ENCODE data around the gene MEF2B. TPM values are rescaled to one million over a fixed set of nuclear protein-coding genes. Genes with fewer than 3 reads are reported as not detected.
"Not testable (repeated sequence)": the region's sequence is repeated elsewhere in the genome, so short reads cannot be mapped to it uniquely, and the experiment has no call there.

The MEF2B gene
- polyA plus RNA-seq, 3 donors, result 0.22 to 1.00 (median 0.23) TPM

DNA sequence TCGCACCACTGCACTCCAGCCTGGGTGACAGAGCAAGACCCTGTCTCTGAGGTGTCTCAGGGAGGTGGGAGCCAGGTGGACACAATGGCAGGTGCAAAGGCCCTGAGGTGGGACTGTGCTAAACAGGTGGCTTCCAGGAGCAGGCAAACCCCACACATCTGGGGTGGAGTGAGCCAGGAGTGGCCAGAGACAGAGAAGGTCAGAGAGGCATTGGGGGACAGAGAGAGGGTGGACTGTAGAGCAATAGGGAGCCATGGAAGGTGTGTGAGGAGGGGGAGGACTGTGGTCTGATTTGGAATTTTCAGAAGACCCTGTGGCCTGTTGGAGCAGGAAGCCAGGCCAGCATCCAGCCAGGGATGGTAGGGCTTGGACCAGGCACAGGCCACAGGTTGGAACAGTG is 4.7 kb downstream of the MEF2B start:
- H3K27ac ChIP-seq (ENCODE audit: low read depth, low read length), result no peak overlapping the region
- WGBS, 3 donors, result 96 to 100% (median 100%) methylated on average over 1 of the region's 1 CpG

DNA sequence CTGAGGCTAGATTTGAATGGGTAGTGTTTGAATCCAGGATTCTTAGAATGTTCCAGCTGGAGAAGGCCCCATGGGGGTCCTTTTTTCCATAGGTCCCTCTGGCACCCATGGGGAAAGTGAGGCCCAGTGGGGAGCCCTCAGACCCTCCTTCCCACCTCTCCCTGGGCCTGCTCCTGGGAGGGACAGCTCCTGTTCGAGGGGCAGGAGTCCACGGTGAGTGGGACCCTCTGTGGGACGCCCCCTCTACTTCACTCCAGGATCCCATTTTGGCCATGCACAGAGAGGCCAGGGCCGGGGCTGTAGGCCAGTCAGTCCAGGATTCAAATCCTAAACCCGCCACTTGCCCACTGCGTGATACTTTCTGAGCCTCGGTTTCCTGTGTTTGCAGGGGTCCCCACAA is 7.6 kb downstream of the MEF2B start:
- WGBS, 3 donors, result 90 to 94% (median 93%) methylated on average over 7 of the region's 7 CpGs
- no peak overlapping the region for H3K27ac ChIP-seq (ENCODE audit: low read depth, low read length)

DNA sequence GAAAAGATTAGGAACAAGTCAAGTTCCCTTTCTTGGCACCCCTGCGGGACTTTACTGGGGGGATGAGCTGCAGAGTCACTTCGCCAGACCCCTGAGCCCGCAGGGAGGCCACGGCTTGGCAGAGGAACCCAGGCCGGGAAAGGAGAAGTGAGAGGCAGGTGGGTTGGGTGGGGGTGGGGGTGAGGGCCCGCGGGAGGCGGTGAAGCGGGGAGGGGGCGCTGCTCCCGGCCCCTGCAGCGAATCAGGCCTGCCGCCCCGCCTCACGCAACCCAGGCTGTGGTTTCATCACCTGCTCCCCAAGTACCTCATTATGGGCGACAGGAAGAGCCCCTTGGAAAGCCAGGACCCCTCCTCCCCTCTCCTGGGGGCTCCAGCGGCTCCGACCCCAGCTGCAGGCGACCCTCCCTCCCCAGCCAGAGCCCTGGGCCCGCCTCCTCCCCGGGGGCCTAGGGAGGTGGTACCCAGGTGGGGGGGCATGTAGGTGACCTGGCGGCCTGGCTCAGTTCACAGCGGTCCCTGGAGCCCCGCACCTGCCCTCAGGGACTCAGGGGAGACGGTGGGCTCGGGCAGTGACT is 9.5 kb downstream of the MEF2B start:
- 54 to 57% (median 57%) methylated on average over 22 to 26 of the region's 26 CpGs for WGBS, 3 donors

DNA sequence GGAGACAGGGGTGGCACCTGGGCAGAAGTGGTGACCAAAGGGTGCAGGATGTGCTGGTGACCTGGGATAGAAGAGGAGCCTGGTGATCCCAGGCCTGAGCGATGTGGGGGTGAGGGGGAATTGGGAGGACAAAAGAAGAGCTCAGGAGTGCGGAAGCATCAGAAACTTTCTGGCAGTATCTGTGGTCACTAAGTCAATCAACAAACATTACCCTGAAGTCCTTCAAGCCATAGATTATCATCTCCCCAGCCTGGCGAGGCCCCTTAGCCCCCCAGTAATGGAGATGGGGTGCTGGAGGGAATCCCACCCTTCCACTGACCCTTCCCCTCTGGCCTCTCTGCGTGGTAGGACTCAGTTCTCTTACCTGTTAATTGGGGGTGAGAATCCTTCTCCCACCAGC is 10.5 kb downstream of the MEF2B start:
- H3K27ac ChIP-seq (ENCODE audit: low read depth, low read length), result no peak overlapping the region
- 83 to 93% (median 92%) methylated on average over 4 of the region's 4 CpGs for WGBS, 3 donors

More for the DNA sequence above, 9.5 kb downstream of the MEF2B start:
- H3K27ac ChIP-seq (ENCODE audit: low read depth, low read length), result no peak overlapping the region

DNA sequence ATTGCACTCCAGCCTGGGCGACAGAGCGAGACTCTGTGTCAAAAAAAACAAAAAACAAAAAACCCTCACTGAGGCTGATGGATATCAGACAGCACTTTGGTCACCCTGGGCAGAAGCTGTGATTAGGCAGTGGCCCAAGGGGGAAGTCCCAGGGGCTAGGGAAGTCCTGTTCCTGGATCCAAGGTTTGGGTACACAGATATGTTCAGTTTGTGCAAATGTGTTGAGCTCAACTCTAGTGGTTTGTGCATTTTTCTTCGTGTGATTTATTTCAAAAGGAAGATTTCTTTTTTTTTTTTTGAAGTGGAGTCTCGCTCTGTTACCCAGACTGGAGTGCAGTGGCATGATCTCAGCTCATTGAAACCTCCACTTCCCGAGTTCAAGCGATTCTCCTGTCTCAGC is 12.3 kb downstream of the MEF2B start:
- WGBS, 3 donors, result 76 to 84% (median 78%) methylated on average over 6 of the region's 6 CpGs
- H3K27ac ChIP-seq (ENCODE audit: low read depth, low read length), result no peak overlapping the region

DNA sequence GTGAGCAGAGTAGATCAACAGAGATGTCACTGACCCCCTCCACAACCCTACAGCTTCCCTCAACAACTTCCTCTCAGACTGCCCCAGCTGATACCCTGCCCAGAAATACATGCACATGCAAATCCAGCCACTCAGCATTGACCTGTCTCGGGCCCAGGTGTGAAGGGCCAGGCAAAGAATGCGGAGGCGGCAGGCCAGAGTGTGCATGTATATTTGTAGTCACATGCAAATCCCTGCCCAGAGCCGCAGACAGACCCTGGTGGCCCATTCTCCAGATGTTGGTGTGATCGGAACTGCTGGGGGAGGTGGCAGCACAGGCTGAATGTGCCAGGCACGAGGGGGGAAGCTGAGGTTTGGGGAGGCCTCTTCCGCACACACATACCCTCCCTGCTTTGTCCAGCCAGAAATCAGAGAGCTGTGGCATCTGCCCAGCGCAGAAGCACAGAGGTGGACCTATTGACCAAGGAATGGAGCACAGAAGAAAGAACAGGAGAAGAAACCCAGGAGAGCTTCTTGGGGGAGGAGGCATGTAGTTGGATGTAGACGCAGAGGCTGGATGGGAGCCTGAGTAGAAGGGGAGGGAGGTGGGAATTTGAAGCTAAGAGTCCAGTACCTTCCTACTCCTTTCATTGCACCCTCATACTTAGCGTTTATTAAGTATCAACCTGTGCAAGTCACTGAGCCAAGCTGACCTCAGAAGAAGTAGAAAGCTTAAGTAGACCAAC is 14.4 kb downstream of the MEF2B start:
- H3K27ac ChIP-seq (ENCODE audit: low read depth, low read length), result no peak overlapping the region
- WGBS, 3 donors, result 87 to 92% (median 91%) methylated on average over 10 of the region's 10 CpGs

DNA sequence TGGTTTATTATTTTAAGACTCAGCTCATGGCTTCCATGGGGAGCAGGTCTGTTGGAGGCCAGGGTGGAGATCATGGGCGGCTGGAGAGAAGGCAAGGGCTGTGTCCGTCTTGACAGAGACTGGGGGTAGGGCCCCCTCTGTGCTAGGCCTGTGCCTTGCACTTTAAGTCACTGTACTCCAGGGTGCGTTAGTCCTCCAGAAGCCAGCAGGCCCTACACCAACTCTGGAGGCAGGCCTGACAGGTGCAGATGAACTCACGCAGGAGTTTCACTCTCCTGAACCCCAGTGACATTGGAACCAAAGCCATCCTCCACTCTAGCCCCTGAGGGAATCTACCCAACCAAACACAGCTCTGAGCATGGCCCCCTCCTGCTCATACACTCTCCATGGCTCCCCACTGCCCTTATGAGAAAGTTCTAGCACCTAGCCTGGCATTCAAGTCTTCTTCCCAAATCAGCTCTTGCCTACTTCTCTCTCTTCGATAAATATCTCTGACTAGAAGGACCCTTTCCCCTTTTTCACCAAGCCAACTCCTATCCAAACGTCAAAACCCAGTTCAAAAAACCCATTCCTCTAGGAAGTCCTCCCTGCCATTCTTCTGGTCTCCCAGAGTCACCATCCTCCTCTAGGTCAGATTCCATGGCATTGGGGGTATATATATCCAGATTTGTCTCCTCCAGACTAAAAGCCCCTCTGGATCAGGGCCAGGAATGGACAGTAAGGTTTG is 15.1 kb downstream of the MEF2B start:
- 96 to 99% (median 96%) methylated on average over 6 of the region's 6 CpGs for WGBS, 3 donors
- no peak overlapping the region for H3K27ac ChIP-seq (ENCODE audit: low read depth, low read length)

DNA sequence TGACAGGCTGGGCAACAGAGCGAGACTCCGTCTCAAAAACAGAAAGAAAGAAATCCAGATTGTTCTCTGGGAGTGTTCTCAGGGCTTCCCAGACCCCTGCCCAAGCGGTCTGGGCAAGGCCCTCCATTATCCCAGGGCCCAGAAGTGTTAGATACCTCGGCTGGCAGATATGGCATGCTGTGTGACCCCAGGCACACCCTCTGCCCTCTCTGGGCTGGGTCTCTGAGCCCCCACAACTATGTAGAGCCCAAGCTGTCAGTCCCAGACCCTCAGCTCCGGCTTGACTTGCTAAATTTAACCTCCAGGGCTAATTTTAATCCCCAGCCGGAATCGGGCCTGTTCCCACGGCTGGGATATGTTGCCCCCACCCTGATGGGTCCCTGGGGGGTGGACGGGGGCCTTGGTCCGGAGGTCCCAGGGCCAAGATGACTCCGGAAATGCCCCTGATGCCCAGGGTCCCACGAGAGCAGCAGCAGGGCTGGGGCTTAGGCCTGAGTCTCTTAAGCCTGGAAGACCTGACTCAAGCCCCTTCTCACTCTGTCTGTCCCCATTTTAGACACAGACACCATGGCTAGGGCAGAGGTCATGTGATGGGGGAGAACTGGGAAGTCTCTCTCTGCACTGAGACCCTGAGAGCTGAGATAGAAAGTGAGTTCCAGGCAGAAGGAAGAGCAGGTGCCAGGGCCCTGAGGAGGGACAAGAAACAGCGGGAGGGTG is 17.2 kb downstream of the MEF2B start:
- WGBS, 3 donors, result 78 to 82% (median 80%) methylated on average over 13 of the region's 13 CpGs
- no peak overlapping the region for H3K27ac ChIP-seq (ENCODE audit: low read depth, low read length)

DNA sequence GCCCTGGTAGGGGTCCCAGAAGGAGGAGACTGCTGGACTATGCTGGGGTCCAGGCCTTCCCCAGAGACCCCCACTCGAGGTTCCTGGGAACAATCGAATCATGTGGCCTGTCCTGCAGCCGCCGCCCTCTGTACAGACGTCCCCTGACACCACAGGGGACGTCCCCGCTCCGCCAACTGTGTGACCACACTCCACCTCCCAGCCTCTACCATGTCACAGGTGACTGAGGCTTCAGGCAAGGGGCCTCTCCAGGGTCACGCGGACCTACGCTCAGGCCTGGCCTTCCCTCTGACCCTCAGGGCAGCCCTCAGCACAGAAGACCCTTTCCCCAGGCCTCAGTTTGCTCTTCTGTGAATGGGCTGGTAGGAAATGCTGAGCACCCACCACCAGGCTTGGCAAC is 18.6 kb downstream of the MEF2B start:
- 70 to 79% (median 79%) methylated on average over 11 of the region's 11 CpGs for WGBS, 3 donors
- H3K27ac ChIP-seq (ENCODE audit: low read depth, low read length), result no peak overlapping the region

DNA sequence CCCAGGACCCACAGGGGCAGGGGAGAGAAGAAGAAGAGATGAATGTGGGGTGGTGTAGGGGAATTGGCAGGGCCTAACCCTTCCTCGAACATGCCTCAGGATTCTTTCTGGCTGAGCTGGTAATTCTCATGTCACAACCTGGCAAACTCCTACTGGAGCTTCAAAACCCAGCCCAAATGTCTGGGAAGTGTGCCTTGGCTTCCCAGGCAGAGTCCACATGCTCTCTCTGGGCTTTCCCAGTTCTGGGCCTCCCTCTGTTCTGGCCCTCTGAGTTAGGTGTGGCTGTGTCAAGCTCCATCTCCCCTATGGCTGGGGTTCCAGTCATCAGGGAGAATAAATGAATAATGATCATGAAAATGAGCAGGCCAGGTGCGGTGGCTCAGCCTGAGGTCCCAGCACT is 20.6 kb downstream of the MEF2B start:
- WGBS, 3 donors, result 71 to 87% (median 84%) methylated on average over 2 of the region's 2 CpGs
- no peak overlapping the region for H3K27ac ChIP-seq (ENCODE audit: low read depth, low read length)

DNA sequence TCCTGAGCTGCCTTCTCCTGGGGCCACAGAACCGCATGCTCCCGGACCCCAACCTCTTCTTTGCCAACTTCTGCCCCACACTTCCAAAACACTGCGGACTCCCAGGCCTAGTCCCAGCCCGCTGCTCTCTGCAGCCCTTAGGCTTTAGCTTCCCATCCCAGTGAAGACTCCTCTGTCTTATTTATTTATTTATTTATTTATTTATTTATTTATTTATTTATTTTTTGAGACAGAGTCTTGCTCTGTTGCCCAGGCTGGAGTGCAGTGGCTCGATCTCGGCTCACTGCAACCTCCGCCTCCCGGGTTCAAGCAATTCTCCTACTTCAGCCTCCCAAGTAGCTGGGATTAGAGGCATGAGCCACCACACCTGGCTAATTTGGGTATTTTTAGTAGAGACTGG is 21.6 kb downstream of the MEF2B start:
- H3K27ac ChIP-seq (ENCODE audit: low read depth, low read length), result not testable (repeated sequence)
- WGBS, 3 donors, result 96 to 99% (median 98%) methylated on average over 8 of the region's 8 CpGs

DNA sequence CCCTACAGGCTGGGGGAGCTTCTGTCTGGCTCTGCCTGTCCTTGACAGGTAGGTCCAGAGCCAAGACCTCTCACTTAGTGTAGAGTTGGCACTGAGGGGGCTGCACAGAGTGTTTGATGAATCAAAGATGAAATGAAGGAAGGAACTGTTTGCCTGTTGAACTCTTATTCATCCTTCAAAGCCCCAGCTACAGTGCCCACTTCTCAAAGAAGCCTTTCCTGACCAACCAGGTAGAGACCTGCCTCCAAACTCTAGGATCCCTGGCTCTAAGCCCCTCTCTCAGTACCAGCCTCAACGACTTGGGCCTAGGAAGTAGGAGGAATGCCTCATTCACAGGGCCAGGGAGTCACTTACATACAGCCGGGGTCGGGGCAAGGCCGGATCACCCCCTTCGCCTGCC is 22.7 kb downstream of the MEF2B start:
- H3K27ac ChIP-seq (ENCODE audit: low read depth, low read length), result no peak overlapping the region
- WGBS, 3 donors, result 93 to 97% (median 96%) methylated on average over 5 of the region's 5 CpGs

DNA sequence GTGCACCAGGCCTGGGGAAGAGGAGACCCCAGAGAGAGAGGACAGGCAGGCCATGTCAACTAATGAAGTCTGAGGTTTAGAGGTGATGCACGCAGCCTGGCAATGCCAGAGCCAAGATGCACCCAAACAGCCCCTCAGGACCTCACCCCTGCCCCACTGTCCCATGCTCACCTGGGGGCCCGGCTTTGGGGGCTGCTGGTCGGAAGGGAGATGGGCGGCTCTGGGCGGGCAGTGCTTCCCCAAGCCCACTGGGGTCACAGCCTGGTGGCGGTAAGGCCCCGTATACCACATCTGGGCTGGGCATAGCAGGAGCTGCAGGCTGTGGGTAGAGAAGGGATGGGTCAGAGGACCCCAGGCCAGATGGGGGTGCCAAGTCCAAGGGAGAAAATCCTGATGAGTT is 23.2 kb downstream of the MEF2B start:
- WGBS, 3 donors, result 96 to 99% (median 97%) methylated on average over 7 of the region's 7 CpGs
- H3K27ac ChIP-seq (ENCODE audit: low read depth, low read length), result no peak overlapping the region

DNA sequence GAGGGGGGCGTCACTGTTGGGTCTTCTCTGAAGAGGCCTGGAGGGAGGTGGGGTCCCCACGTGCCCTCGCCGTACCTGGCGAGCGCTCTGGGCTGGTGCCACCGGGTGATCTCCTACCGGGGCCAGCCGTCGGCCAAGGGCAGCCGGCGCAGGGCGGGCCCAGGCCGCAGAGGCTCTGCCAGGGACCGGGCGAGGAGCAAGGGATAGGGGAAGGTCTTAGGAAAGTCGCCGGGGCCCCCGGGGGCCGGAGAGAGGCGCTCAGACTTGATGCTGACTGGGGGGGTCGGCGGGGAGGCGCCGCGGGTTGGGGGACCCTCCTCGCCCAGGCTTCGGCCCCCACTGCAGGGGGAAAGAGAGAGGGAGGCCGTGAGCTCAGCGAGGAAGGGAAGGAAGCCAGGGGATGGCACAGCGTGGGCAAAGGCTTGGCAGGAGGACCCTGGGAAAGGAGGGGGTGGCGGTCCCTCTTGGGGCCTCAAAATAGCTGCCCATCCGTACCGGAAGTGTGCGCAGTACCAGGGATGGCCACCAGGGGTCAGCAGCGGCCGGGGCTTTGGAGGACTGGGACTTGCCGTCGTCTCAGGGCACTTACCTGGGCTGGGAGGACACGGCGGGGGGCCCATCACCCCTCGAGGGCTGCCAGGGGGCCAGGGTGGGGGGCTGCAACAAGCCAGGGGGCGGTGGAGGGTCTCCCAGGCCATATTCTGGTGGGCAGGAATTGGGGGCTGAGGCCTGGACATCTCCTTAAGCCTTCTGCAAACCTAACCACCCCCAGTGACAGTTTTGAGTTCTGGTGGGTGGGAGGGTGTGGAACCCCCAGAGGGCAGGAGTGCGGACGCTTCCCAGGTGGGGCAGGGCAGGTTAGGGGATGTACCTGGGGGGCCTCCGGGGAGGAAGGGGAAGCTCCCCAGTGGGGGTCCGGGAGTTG is 24.1 kb downstream of the MEF2B start:
- 33 to 36% (median 35%) methylated on average over 38 to 47 of the region's 47 CpGs for WGBS, 3 donors
- H3K27ac ChIP-seq (ENCODE audit: low read depth, low read length), result no peak overlapping the region

DNA sequence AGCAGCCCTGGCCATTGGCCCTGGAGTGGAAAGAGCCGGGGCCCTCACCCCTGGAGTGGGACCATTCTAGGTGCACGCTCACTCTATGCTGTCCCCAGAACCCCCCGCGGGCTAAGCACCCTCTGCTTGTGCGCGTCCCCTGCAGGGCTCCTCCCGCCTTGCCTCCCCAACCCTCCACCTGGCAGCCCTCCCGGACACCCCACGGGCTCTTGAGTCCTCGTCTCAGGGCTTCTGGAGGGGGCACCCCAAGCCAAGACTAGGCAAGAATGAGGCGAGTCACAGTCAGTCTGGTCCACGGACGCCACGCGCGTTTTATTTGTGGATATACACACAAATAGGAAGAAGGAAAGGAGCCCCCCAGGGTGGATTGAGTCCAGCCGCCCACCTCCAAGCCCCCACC is 24.8 kb downstream of the MEF2B start:
- H3K27ac ChIP-seq (ENCODE audit: low read depth, low read length), result no peak overlapping the region
- 85 to 87% (median 87%) methylated on average over 17 of the region's 17 CpGs for WGBS, 3 donors

DNA sequence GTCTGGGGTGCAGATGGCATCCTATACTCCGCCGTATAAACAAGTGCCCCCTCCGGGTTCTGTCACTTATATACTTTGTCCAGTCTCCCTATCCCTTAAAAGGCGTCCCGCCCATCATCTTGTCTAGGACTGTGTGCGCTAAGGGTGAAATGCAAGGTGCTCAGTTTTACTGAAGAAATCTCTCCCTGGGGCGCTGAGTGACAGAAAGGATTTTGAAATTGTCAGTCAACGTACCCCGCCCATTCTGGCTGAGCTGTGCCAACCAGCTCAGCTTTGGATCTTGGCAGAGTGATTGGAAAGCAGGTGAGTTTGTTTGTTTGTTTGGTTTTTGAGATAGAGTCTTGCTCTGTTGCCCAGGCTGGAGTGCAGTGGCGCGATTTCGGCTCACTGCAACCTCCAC is 27.7 kb downstream of the MEF2B start:
- WGBS, 3 donors, result 85 to 93% (median 85%) methylated on average over 12 of the region's 12 CpGs
- H3K27ac ChIP-seq (ENCODE audit: low read depth, low read length), result no peak overlapping the region

DNA sequence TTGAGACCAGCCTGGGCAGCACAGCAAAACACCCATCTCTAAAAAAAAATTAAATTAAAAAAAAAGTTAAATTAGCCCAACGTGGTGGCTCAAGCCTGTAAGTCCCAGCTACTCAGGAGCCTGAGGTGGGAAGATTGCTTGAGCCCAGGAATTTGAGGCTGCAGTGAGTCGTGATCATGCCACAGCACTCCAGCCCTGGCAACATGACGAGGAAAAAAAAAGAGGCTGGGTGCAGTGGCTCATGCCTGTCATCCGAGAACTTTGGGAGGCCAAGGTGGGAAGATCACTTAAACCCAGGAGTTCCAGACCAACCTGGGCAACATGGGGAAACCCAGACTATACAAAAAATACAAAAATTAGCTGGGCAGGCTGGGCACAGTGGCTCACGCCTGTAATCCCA is 29.6 kb downstream of the MEF2B start:
- no peak overlapping the region for H3K27ac ChIP-seq (ENCODE audit: low read depth, low read length)
- WGBS, 3 donors, result 64 to 74% (median 66%) methylated on average over 5 of the region's 5 CpGs

DNA sequence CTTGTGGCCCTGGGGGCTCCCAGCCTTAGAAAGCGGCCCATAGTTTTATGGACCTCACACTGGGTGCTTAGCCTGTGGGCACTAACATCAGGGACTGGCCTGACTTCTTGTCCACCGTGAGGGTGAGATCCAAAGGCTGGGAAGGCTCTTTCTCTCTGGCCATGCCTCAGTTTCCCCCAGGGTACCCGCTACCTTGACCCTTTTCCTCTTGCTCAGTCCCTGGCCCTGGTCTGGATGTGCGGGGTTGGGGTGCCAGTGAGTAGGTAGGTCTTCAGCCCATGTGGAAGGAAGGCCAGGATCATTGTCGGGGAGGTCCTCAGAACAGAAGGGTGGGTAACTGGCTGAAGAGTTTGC is 30.2 kb downstream of the MEF2B start:
- H3K27ac ChIP-seq (ENCODE audit: low read depth, low read length), result no peak overlapping the region
- 37 to 47% (median 41%) methylated on average over 5 of the region's 5 CpGs for WGBS, 3 donors
